ENCODE data around the gene CBX8.

CBX8 gene

DNA sequence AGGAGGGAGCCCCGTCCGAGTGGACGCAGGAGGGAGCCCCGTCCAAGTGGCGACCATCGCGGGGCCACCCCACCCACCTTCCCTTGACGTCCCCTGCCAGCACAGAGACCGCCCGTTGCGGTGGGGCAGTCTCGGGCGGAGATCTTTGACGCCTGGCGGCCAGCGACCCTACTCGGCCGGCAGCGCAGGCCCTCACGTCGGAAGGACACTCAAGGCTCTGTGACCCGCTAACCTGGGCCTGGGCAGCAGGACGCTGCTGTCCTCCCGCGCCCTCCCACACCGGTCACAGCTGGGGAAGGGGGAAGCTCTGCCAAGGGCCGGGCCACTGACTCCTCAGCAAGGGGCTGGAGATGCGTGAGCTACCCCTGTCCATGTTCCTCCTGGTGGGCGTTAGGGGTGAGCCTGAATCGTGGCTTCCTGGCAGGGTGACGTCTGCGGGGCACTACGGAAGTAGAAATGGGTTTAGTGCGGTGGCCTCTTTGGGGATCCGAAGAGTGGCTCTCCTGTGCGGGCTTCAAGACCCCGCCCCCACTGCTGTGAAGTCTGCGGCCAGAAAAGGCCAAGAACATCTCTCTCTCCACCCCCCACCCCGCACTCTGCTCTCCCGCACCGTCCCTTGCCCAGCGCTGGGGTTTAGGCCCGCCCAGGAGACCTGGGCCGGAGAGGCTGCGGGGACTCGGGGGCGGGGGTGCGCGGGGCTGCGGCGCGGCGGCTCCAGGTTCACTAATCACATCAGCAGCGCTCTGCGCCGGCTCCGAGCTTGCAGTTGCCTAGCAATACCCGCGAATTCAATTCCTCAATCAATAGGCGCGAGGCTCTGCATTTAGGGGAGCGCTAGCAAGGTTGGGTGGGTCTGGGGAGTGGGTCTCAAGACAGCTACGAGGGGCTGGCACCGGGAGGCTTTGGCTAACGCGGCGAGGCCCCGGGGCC is 5.8 kb downstream of the CBX8 start:
- no peak for DNase-seq

DNA sequence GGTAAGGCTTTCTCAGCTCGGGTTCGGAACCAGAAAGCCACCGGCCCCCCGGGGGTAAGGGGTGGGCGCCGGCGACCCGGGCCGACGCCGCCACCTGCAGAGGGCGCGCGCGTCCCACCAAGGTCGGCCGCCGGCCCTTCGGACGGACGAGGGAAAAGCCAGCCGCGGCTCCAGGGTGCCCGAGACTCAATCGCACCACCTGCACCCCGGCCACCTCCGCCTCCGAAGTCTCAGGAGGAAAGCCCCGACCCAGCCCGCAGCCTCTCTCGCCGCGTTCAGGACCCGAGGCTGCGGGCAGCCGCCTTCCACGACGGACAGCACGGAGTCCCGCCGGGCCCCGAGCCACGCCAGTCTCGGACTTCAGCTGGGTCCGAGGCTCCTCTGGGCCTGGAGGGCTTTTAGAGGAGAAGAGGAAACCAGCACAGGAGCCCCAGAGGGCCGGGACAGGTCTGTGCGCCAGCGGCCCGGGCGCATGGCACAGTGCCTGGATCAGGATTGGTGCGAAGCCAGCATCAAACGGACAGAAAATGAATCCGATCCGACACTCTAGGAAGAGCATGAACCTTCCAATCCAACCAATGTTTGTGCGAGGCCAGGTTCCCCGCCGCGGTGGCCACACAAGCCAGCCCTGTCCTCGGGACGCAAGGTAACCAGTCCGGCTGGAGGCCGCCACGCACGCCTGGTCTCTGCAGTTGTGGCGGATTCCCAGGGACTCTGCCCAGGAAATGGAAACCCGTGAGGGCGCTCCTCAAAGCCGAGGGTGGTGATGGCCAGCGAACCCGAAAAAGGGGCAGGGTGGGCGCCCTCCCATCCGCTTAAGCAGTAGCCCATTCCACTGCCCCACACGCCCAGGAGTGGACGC is 6.7 kb downstream of the CBX8 start:
- DNase-seq: no peak

DNA sequence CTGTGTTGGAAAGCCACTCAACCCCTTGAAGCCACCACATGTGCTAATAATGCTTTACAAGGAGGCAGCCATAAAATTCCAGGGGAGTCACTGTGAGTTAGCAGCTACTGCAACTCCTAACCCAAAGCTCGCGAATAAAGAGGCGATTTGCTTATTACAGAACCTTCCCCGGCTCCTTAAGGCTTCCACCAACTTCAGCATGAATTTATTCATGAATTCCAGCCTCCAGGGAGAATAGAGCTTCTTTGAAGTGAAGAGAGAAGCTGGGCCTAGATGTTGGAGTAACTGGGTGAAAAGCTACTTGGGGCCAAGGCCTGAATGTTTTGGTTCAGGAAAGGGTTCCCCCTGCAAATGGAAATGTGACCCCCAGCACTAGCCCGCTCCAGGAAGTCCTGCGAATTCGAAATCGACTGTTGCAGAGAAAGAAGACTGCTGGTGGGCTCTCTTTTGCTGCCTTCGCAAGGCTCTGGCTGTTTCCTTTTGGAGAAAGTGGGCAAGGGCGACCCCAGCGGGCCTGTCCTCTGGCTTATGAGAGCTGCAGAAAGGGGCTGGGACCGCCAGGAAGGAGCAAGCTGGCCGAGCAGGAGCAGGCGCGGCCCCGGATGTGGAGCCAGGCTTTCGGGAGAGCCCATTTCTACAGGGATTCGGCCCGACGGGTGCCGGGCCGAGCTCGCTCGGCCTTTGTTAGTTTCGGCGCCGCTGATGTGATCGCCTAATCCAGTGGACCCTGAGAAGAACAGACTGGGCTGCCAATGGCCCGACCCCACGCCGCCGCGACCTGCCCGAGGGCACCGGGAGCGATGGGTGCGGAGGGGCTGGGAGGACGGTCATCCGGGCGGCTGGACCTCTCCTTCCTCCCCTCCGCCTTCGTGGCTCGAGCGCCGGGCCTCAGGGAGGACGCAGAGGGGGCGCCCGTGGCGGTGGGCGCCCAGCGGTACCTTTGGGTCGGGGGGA is 7.6 kb downstream of the CBX8 start:
- no peak for DNase-seq

DNA sequence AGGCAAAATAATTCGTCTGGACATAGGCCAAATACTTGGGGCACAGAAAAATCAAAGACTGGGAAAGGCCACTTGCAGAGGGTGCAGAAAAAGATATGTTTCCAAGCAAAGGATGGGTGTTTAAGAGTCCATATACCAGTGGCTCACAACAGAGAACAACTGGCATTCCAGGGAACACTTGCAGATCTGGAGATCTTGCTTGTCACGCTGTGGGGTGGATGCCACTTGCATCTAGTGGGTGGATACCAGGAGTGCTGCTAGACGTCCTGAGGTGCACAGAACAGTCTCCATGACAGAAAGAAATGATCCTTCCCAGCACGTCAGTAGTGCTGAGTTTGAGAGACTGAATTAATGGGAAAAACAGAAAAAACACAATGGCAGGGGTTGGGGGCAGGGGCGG is 8.4 kb downstream of the CBX8 start:
- no peak for DNase-seq

DNA sequence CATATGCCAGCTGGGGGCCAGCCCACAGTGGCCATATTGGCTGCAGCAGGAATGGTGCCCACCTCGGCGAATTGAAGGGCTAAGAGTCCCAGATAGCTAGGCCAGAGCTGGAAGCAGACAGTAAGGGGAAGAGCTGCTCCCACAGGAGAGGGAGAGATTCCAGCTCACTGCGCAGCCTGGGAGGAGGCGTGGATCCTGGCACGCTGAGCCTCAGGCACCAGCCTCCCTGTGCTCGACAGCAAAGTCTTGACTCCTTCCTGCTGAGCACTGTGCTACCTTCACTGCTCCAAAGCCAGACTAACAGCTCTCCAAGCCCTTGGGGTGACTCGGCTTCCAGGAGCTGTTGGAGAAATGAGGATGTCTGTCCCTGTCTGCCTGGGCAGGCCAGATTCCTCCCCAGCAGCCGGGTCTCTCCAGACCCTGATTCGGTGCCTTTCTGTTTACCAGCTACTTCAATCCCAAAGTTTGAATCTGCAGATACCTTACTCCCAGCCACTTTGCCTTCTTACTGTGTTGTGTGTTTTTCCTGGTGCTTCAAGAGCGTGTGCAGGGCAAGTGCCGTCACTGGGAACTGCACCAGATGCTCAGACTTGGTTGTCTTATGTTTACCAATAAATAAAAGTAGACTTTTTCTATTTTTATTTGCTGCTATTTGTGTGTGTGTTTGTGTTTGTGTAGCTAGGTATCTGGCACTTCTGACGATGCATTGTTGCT is 9.8 kb downstream of the CBX8 start:
- no peak for DNase-seq

DNA sequence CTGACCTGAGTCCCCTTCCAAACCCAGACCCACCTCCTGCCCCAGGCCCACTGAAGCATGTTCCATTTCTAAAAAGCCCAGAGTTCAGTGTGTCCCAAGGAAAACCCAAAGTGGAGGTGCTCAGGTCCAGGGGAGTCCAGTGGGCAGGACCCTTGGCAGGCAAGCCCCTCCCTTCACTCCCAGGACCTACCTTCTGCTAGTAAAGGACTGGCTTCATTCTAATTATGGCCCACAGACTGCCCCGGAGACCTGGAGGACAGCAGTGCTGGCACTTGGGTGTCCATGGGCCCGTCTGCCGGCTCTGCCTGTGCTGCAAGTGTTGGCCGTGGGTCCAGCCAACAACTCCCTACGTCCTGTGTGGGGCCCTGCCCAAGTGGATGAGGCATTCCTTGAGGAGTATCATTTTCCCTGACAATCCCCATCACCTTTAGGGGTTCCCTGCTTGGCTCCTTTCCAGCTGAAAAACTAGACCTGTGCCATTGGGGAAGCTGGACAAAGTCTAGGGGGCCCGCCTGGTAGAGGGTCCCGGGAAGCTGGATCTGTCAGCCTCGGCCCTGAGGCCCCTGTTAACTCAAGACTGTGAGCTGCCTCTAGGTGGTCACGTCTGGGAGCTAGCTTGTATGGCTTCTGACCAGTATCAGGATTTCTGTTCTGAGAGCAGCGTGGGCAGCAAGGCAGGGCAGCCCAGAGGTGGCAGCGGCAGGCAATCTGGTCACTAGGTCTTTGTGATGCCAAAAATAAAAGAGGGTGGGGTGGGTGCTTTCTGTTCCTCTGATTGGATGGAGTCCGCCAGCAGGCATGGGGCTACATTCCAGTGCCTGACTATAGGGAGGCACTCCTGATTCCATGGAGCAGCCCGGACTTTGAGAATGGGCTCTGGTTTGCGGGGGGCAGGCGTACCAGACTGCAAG is 10.7 kb downstream of the CBX8 start:
- no peak for DNase-seq

DNA sequence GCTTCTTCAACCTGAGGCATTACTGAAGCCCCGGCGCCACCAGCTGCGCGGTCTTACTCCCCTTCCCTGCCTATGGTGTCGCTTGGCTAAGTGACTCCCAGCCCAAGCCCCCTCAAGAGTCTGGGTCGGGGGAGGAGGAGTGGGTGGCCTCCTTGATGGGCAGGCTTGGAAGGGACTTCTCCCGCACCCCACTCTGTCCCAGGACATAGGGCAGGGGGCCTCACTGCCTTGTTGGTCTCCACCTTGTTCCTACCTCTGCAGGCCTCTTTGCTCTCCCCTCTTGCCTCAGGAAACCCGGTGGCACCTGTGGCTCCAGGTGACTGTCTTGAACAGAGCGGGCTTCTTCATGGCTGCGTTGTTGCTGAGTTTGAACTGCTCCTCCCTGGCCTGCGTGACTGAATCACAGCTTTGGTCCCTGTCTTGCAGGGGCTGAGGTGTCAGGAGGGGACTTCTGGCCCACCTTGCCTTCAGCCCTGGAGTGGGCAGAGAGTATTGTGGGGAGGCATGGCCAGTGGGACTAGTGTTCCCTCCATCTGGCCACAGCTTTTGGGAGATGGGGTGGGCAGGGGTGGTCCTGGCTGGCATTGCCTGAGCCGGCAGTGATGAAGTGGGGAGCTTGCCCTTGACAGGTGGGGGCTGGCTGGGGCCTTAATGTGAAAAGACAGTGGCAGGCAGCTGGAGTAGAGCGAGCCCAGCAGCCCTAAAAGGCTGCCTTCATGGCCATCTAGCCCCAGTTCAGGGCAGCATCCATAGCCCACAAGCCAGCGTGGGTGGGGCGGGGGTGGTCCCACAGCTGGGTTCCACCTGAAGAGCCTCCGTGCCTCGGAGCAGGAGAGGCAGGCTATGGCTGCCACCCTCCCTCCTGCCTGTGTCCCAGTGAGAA is 11.6 kb downstream of the CBX8 start:
- DNase-seq: no peak

DNA sequence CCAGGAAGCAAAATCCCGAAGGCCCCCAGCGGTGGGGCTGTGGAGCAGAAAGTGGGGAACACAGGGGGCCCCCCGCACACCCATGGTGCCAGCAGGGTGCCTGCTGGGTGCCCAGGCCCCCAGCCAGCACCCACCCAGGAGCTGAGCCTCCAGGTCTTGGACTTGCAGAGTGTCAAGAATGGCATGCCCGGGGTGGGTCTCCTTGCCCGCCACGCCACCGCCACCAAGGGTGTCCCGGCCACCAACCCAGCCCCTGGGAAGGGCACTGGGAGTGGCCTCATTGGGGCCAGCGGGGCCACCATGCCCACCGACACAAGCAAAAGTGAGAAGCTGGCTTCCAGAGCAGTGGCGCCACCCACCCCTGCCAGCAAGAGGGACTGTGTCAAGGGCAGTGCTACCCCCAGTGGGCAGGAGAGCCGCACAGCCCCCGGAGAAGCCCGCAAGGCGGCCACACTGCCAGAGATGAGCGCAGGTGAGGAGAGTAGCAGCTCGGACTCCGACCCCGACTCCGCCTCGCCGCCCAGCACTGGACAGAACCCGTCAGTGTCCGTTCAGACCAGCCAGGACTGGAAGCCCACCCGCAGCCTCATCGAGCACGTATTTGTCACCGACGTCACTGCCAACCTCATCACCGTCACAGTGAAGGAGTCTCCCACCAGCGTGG is 12.4 kb downstream of the CBX8 start:
- DNase-seq: no peak

DNA sequence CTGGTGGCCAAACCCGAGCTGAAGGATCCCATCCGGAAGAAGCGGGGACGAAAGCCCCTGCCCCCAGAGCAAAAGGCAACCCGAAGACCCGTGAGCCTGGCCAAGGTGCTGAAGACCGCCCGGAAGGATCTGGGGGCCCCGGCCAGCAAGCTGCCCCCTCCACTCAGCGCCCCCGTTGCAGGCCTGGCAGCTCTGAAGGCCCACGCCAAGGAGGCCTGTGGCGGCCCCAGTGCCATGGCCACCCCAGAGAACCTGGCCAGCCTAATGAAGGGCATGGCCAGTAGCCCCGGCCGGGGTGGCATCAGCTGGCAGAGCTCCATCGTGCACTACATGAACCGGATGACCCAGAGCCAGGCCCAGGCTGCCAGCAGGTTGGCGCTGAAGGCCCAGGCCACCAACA is 13.0 kb downstream of the CBX8 start:
- no peak for DNase-seq

DNA sequence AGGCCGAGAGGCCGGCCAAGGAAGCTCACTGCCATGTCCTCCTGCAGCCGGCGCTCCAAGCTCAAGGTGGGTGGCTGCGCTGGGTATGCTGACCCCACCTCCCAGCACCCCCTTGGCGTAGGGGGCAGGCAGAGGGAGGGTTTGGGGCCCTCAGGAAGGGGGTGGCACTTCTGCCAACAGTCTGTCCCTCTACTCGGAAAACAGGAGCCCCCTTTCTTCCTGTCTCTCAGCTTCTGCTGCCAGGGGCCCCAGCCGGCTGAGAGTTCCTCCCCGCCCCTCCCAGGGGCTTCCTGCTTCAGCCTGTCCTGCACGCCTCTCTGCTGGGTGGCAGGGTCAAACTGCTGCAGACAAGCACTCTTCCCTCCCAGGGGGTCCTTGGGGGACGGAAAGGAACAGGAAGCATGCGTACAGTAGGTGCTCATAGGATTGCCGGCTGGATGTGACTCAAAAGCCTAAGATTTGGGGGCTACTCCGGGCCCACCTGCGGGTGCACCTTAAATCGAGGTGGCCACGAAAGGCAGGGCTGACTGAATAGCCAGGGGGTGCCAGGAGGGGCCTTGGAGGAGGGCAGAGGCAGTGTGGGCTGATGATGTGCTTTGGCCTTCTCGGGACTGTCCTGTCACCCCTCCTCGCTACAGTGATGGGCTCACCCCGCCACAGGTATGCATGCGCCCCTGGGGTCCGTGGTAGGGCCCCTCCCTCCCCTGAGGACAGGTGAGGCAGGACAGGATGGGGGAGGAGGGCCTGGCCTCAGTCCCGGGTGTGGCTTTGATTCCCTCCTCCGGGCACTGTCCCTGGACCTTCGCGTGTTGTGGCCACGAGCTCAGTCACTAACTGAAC is 14.9 kb downstream of the CBX8 start:
- DNase-seq: no peak

DNA sequence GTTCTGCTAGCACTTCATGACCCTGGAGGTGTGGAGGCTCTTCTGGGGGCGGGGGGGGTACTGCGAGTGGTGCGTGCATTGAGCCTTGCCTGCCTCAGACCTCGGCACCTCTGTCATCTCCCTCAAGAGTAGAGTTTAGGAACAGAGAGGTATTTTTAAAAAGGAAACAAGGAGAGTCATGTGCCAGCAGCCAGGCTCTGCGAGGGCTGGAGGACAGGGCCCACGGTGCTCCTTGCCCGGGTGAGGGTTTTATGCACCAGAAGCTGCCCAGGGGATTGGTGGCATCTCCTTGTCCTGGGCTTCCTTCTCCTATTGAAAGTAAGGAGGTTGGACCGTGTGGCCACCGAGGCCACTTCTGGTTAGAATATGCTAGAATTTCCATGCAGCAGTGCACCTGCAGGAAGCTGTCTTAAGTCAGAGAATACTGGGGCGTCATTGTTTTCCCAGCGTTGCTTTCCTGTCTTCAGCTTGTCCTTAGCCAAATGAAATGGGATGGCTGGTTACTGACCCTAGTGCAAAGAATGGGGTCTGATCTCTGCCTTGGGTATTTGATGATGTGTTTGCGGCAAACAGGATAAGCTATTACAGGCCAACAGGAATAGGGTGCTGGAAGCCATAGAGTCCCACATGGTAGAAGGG is 15.7 kb downstream of the CBX8 start:
- no peak for DNase-seq

DNA sequence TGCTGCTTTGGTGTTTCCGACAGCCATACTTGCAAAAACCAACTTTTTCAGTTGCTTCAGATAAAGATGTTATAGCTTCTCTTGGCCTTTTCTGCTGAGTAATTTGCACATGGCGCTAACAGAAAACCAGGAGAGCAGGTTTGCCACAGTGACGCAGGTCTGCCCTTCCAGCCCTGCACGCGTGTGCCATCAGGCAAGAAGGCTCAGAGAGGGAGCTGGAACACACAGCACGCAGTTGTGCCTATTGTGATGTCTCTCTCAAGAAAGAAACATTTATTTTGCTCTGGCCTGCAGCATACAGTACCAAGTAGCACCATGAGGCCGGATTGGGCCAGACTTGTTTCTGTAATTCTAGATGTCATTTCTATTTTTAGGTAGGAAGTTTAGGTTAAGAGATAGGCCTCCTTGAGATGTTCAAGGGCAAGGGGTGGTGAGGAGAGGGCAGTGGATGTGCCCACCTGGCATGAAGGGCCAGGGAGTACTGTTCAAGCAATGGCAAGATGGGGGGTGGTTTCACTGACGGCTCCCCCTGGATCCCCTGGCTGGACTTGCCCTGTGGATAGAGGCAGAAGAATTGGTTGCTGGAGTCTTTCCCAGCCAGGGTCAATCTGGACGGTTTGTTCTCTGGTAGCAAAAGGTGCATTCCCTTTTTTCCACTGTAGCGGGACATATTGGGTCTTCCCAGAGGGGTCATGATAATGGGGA is 17.1 kb downstream of the CBX8 start:
- DNase-seq: no peak

DNA sequence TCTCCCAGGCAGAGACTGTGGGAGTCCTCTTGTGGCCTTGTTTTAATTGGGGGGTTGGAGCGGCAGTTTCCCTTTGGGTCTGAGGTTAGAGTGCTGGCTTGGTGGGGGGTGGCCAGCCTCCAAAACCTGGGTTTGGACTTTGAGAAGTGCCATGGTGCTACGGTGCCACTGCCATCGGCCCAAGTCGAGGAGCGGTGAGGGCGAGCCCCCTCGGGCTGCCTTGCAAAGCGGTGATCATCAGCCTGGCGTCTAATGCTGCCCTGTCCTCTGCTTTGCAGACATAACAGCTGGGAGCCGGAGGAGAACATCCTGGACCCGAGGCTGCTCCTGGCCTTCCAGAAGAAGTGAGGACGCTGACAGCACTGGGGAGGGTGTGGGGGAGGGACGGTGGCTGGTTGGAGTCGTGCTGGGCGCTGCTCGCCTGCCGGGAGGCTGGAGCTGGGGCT is 17.8 kb downstream of the CBX8 start:
- DNase-seq: no peak

DNA sequence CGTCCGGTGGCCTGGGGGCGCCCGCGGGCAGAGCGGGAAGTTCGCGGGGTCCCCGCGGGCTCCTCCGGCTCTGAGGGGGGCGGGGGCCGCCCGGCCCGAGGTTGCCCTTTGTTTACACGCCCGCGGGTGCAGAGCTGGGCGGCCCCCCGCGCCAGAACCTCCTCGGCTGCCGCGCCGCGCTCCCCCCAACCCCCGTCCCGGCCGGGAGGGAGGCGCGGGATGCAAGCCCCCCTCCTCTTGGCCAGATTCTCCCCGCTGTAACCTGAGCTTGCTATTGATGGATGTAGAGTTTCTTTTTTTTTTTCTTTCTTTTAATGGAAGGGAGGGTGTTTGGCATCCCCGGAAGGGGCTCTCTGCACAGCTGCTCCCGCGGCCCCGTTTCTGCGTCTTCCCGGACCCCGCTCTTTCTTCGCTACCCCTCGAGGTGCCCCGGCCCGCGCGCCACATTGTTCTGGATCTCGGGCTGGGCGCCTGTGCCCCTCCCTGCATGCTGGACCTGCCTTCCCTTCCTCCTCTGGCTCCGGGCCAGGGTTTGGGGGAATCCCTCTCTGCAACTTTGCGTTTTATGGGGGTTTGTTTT is 18.3 kb downstream of the CBX8 start:
- DNase-seq: no peak

DNA sequence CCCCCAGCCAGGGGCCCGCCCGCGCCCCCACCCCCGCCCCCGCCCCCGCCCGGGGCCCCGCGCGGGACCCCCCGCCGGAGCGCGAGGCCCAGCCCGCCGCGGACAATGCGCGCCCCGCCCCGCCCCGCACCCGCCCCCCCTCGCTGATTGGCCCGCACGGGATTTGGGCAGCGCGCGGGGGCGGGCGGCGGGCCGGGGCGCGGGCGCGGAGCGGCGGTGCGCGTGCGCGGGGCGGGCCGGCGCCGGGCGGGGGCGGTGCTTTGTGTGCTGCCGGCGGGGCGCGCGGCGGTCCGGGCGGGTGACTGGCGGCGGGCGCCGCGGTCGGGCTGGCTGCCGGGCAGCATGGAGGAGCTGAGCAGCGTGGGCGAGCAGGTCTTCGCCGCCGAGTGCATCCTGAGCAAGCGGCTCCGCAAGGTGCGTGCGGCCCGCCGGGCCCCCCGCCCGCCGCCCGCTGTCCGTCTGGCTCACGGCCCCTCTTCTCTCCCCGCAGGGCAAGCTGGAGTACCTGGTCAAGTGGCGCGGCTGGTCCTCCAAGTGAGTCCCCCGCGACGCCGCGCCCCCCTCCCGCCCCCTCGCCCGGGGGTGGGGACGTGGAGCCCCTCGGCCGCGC is 18.9 kb downstream of the CBX8 start, which contains the start of gene CBX2:
Gene CBX2 (plus strand): TSS at position 255 of the 610 bp plus-strand sequence. CDS start 88 bp downstream, at position 343.
- no peak for DNase-seq
